Dermis blood vessel endothelial cell (primary cell): ENCODE results near the gene IZUMO4. TPM values are rescaled to one million over a fixed set of nuclear protein-coding genes. Genes with fewer than 3 reads are reported as not detected.

Source experiments
- DNase-seq: peaks from one replicate; pipeline ENCODE4 v3.0.0; 2010
- total RNA-seq: library from RNA; depleted of rRNA; stranded (reverse); fragments of >200 nt; gene quantifications from 2 replicates; pipeline ENCODE4 v1.2.3, GENCODE V29; 2014

Gene IZUMO4, protein sequence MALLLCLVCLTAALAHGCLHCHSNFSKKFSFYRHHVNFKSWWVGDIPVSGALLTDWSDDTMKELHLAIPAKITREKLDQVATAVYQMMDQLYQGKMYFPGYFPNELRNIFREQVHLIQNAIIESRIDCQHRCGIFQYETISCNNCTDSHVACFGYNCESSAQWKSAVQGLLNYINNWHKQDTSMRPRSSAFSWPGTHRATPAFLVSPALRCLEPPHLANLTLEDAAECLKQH
- 0.65 and 1.5 TPM in 2 replicates for total RNA-seq

DNA sequence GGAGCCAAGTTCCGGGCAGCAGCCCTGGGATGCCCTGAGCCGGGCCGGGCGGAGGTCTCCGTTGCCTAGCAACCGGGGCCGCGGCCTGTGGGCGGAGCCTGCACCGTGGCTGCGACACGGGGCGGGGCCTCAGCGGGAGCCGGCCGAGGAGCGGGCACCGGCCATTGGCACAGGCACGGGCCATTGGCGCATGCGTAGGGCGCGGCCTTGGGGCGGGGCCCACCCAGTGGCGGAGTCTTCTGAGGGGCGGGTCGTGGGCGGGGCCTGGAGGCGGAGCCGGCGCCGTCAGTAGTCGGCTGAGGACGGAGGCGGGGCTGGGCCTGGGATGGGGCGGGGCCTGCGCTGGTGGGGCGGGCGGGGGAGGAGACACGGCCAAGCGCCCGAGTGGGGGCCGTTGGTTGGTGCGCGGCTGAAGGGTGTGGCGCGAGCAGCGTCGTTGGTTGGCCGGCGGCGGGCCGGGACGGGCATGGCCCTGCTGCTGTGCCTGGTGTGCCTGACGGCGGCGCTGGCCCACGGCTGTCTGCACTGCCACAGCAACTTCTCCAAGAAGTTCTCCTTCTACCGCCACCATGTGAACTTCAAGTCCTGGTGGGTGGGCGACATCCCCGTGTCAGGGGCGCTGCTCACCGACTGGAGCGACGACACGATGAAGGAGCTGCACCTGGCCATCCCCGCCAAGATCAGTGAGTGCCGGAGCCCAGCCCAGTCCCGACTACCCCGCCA, at the start of gene IZUMO4:
Gene IZUMO4, plus strand, starts transcription at position 436 of the 723 bp plus-strand sequence. Its CDS starts 31 bp downstream, at position 467.
- peak; percentile 98 for DNase-seq

GRCh38 chr19:2047076-2047448, 49.7 kb upstream of the IZUMO4 start:
- DNase-seq = no peak

GRCh38 chr19:2047449-2048103, 49.1 kb upstream of the IZUMO4 start:
- DNase-seq = peak; percentile 80

- no peak for DNase-seq
Observed at GRCh38 chr19:2048104-2048958, 48.4 kb upstream of the IZUMO4 start.

GRCh38 chr19:2048959-2049740, 47.6 kb upstream of the IZUMO4 start:
- peak; percentile 39 for DNase-seq

DNA sequence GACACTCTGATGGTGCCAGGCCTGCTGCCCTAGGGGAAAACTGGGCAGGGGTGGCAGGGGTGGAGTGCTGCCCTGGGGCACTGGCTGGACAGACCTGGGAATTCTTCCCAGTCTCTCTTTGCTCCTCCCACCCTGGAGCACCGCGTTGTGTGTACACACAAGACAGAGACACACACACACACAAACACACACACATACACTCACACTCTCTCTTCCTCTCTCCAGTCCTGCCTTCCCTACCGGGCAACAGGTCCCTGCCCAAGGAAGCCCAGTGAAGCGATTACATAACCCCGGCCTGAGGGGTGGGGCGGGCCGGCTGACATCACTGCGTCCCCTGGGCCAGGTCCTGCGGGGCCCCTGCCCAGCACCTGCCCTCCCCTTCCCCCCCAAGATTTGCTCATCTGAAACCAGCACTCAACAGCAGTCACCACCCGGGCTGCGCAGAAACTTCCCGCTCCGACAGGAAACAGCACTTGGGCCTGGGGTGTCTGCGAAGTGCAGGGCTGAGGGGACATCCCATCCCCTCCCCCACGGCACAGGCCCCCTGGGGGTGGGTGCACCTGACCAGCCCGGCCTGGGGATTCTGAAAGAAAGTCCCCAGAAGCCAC, 46.9 kb upstream of the IZUMO4 start:
- peak; percentile 64 for DNase-seq

DNA sequence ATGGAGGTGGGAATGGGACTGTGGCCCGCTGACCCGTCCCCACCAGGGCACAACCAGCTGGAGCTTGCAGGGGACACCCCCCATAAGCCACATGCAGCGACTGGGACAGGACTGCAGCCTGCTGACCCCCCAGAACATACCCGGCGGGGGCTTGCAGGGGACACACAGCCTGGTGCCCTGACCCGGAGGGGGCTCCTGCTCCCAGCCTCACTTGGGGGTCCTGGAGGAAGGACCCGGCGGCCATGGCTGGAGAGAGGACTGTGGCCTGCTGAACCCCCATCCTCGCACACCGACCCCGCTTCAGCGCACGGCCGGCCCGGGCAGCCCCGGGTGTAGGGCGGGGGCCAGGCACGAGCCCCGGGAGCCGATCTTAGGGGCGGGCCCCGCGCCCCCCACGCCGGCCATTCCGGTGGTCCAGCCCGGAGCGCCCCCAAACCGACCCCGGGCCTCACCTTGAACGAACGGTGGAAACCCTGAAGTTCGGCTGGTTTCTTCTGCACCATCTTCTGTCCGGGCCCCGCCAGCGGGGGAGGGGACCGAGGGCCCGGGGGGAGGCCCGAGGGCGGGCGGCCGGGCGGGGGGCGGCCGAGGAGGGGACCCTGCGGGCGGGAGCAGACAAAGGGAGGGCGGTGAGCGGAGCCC, 46.2 kb upstream of the IZUMO4 start:
- no peak for DNase-seq

GRCh38 chr19:2050991-2051772, 45.5 kb upstream of the IZUMO4 start, which contains the start of gene MKNK2:
Gene MKNK2 (minus strand): TSS chr19:2051244. CDS start chr19:2050851, 393 bp downstream.
- DNase-seq = peak; percentile 92

DNA sequence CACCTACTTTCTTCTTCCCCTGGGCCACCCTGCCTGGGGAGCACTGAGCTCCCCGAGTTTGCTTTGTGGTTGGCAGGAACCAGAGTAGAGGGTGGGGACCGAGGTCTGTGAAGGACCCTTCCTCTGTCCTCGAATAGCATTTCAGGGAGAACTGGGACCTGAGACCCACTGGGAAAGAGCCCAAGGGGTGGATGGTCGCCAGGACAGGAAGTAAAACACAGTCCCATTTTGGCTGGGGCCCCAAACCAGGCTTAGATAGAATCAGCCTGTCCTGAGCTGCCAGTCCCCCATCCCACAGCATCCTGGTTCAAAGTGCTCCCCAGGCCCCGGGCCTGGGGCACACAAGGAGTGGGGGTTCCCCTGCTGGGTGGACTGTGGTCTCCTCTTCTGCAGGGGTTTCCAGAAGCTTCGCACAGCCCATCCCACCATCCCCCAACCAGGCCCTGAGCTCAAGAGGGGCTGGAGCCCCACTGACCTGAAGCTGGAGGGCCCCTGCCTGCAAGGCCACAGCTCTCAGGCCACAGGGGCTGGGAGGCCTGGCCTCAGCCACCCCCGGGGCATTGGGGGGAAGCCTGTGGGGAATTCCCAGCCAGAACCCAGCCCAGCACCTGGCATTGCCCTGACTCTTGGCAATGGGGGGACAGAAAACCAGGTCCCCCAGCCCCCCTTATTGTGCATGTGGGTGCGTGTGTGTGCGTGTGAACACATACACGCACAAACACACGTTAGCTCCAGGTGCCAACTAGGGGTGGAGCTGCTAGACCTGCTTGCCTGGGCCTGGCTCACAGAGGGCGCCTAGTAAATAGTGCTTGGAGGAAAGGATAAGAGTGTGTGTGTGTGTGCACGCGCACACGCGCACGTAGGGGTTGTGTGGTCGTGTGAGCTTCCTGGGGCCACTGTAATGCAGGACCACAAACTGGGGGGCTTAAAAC, 44.7 kb upstream of the IZUMO4 start:
- peak; percentile 18 for DNase-seq

GRCh38 chr19:2053601-2054389, 42.9 kb upstream of the IZUMO4 start:
- peak; percentile 86 for DNase-seq

GRCh38 chr19:2054763-2055162, 42.0 kb upstream of the IZUMO4 start:
- DNase-seq = no peak

- DNase-seq = peak; percentile 56
Observed at GRCh38 chr19:2055931-2056836, 40.5 kb upstream of the IZUMO4 start.

DNA sequence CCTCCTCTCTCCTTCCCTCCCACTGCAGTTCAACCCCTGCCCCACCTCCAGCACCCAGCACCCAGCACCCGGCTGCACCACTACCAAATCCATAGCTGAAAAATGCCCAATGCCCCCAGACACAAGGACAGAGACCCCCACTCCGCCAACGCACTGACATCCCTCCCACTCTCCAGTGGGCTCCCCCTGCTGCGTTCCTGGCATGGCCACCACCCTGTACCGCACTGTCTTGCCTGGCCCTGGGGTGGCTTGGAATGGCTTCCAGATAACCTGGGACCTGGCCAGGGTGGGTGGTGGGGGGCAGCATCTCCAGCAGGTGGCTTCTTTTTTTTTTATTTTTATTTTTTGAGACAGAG, 39.9 kb upstream of the IZUMO4 start:
- no peak for DNase-seq

DNA sequence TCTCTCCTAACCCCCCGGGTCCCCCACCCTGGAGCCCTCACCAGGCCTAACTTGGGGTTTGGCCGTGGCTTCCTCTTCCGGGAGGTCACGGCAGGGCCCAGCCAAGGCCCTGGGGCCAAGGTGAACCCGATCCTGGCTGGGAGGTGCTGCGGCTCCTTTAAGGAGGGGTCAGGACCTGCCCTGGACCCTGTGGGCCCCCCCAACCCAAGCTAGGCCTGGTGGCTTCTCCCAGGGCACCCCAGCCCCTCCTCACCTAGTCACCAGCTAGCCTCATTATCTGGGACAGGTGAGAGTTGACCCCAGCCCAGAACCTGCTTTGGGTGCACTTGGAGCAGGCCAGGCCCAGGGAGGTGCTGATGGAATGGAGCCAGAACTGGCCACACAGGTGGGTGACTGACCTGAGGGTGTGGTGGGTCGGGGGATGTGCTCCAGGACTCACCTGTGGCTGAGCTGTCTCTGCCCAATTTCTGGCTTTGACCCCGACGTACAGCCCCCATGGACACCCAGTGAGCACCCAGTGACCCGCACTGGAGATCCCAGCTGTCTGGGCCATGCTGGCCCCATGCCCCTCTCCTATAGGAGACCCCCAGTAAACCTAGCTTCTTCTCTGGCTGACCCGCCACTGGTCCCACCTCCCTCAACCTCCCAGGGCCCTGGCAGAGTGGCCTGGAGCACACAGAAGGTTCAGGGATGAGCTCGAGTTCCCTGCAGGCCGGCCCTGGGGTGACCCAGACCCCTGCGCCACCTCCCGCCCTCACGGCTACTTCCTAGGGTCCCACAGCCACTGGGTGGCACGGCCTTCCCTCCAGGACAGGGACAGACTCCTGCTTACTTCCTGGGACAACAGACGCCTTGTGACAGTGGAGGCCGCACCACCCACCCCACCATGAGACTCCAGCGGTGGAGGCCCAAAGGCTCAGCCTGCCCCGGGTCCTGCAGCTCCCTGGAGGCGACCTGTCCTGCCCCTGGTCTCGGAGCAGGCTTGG, 38.9 kb upstream of the IZUMO4 start:
- no peak for DNase-seq

DNA sequence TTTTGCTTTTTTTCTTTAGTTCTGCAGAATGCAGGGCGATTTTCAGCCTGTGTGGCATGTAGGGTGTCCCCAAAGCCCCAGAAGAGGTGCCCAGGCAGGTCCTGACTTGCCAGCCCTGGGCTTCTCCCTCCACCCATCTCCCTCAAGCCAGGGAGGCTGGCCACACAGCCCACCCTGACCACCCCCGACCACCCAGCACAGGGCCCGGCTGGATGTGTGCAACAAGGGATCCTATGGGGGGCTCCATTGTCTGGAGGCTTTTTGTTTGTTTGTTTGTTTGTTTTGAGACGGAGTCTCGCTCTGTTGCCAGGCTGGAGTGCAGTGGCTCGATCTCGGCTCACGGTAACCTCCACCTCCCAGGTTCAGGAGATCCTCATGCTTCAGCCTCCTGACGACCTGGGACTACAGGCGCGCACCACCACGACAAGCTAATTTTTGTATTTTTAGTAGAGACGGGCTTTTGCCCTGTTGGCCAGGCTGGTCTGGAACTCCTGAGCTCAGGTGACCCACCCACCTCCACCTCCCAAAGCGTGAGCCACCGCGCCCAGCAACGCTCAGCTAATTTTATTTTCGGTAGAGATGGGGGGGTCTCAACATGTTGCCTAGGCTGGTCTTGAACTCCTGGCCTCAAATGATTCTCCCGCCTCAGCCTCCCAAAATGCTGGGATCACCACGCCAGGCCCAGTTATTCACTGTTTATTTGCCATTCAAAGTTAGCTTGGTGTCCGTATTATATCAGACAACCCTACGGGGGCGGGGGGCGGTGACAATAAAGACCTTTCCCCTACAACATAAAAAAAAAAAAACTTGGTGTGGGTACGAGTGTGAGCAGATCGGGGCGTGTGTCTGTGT, 37.9 kb upstream of the IZUMO4 start:
- DNase-seq = no peak
